ENCODE results near the gene NTNG1. TPM values are rescaled to one million over a fixed set of nuclear protein-coding genes. Genes with fewer than 3 reads are reported as not detected.

Gene NTNG1
- total RNA-seq, 2 experiments from 2014 or later, result not detected

DNA sequence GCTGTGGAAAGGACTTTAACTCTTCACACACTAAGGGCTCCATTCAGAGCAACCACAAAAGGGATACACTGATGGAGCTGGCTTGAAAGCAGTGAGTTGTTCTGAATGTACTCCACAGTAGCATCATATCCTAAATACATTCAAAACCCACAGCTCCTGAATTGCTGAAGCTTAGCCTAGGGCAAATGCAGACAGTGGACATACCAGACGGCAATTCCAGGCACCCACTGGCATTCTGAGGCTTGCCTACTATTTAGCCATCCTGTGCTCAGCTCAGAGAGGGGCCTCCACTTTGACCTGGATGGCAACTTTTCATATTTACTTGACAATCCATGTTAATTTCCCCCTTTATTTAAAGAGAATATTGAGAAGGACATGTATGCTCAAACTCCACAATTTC lies 303.5 kb downstream of the NTNG1 start:
- Histone ChIP-seq H3K4me3 (ENCODE audit: low read length) (no peak overlapping the region), H3K27me3 (ENCODE audit: control insufficient read depth in 1 of 2, insufficient read depth in 2 of 2, low read length in 2 of 2) (no peaks in the 10 kb centered on the region), H3K36me3 (ENCODE audit: insufficient read depth, low read length) (no peaks in the 10 kb centered on the region), H3K9me3 (ENCODE audit: control insufficient read depth in 1 of 2, insufficient read depth in 1 of 2, low read length in 2 of 2) (no peaks in the 10 kb centered on the region), H3K27ac (ENCODE audit: low read depth in 1 of 2, low read length in 2 of 2) (no peak overlapping the region), H3K4me1 (ENCODE audit: insufficient read depth, low read length) (no peaks in the 10 kb centered on the region)
- intact Hi-C loops (cut with DNase I, micrococcal nuclease), result no loop called here
- Mint-ChIP-seq H3K27me3 (peaks cover 4% of the 10 kb centered on the region), H3K4me1 (ENCODE audit: low read depth) (no peaks in the 10 kb centered on the region), H3K9me3 (no peaks in the 10 kb centered on the region), H3K27ac (no peak overlapping the region), H3K4me3 (no peak overlapping the region), H3K36me3 (ENCODE audit: low read depth) (no peaks in the 10 kb centered on the region)
- POLR2A ChIA-PET, result no interaction called here
- CTCF ChIA-PET, result interaction anchor here (0.5 kb wide), 1 partner anchor 587 kb away, joined by 3 read pairs; no protein-coding TSS in a partner anchor
- ATAC-seq (ENCODE audit: poor library complexity), result no peak
- DNase-seq, result no peak
- TF ChIP-seq, protein P1, sequence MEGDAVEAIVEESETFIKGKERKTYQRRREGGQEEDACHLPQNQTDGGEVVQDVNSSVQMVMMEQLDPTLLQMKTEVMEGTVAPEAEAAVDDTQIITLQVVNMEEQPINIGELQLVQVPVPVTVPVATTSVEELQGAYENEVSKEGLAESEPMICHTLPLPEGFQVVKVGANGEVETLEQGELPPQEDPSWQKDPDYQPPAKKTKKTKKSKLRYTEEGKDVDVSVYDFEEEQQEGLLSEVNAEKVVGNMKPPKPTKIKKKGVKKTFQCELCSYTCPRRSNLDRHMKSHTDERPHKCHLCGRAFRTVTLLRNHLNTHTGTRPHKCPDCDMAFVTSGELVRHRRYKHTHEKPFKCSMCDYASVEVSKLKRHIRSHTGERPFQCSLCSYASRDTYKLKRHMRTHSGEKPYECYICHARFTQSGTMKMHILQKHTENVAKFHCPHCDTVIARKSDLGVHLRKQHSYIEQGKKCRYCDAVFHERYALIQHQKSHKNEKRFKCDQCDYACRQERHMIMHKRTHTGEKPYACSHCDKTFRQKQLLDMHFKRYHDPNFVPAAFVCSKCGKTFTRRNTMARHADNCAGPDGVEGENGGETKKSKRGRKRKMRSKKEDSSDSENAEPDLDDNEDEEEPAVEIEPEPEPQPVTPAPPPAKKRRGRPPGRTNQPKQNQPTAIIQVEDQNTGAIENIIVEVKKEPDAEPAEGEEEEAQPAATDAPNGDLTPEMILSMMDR (IDR thresholded peaks at IDR 0.05), result no peak

GRCh38 chr1:107449326-107449725 lies 308.5 kb downstream of the NTNG1 start:
- intact Hi-C loops (cut with DNase I, micrococcal nuclease), result no loop called here
- Histone ChIP-seq H3K4me1 (ENCODE audit: insufficient read depth, low read length) (no peaks in the 10 kb centered on the region), H3K36me3 (ENCODE audit: insufficient read depth, low read length) (no peaks in the 10 kb centered on the region), H3K9me3 (ENCODE audit: control insufficient read depth in 1 of 2, insufficient read depth in 1 of 2, low read length in 2 of 2) (no peaks in the 10 kb centered on the region), H3K27ac (ENCODE audit: low read depth in 1 of 2, low read length in 2 of 2) (no peak overlapping the region), H3K4me3 (ENCODE audit: low read length) (no peak overlapping the region), H3K27me3 (ENCODE audit: control insufficient read depth in 1 of 2, insufficient read depth in 2 of 2, low read length in 2 of 2) (no peaks in the 10 kb centered on the region)
- Mint-ChIP-seq H3K4me3 (no peak overlapping the region), H3K9me3 (no peaks in the 10 kb centered on the region), H3K27ac (no peak overlapping the region), H3K27me3 (peaks cover 7% of the 10 kb centered on the region), H3K36me3 (ENCODE audit: low read depth) (no peaks in the 10 kb centered on the region), H3K4me1 (ENCODE audit: low read depth) (no peaks in the 10 kb centered on the region)
- ChIA-PET CTCF (interaction anchor here (1.1 kb wide), 1 partner anchor 16 kb away, joined by 3 read pairs; no protein-coding TSS in a partner anchor), POLR2A (no interaction called here)
- no peak for DNase-seq
- TF ChIP-seq, protein P1 (IDR thresholded peaks at IDR 0.05), result no peak
- no peak for ATAC-seq (ENCODE audit: poor library complexity)

GRCh38 chr1:107450899-107451664 lies 310.2 kb downstream of the NTNG1 start:
- H3K36me3 ChIP-seq (ENCODE audit: insufficient read depth, low read length), result no peaks in the 10 kb centered on the region
- CTCF ChIA-PET, result interaction anchor here (0.7 kb wide), 1 partner anchor 12 kb away, joined by 3 read pairs; no protein-coding TSS in a partner anchor
- H3K36me3 Mint-ChIP-seq (ENCODE audit: low read depth), result no peaks in the 10 kb centered on the region
- H3K27ac ChIP-seq (ENCODE audit: low read depth in 1 of 2, low read length in 2 of 2), result no peak overlapping the region
- peaks cover 12% of the 10 kb centered on the region for H3K27me3 Mint-ChIP-seq
- H3K4me1 Mint-ChIP-seq (ENCODE audit: low read depth), result no peaks in the 10 kb centered on the region
- H3K4me3 ChIP-seq (ENCODE audit: low read length), result no peak overlapping the region
- H3K4me3 Mint-ChIP-seq, result no peak overlapping the region
- intact Hi-C loops (cut with DNase I, micrococcal nuclease), result no loop called here
- no peak for DNase-seq
- TF ChIP-seq, protein P1 (IDR thresholded peaks at IDR 0.05), result no peak
- no peaks in the 10 kb centered on the region for H3K4me1 ChIP-seq (ENCODE audit: insufficient read depth, low read length)
- POLR2A ChIA-PET, result no interaction called here
- no peaks in the 10 kb centered on the region for H3K27me3 ChIP-seq (ENCODE audit: control insufficient read depth in 1 of 2, insufficient read depth in 2 of 2, low read length in 2 of 2)
- H3K9me3 Mint-ChIP-seq, result no peaks in the 10 kb centered on the region
- no peak for ATAC-seq (ENCODE audit: poor library complexity)
- H3K27ac Mint-ChIP-seq, result no peak overlapping the region
- no peaks in the 10 kb centered on the region for H3K9me3 ChIP-seq (ENCODE audit: control insufficient read depth in 1 of 2, insufficient read depth in 1 of 2, low read length in 2 of 2)

Data from CD4-positive, alpha-beta T cell (primary cell).